Measurements from ENCODE around the gene TYMS. TPM values are rescaled to one million over a fixed set of nuclear protein-coding genes. Genes with fewer than 3 reads are reported as not detected.

Gene TYMS
- total and polyA plus RNA-seq, 9 of the 15 experiments (the other 6 are each of a cell fraction or from before 2014, with no cell fraction given): 69.1 to 409 (median 175) TPM

GRCh38 chr18:657311-658000 lies at the start of gene TYMS (continued):
- TF ChIP-seq RBM22 (IDR thresholded peaks at IDR 0.05; ENCODE audit: low read depth, low read length, poor library complexity, severe bottlenecking) (no peak), STAT5A (IDR thresholded peaks at IDR 0.05; ENCODE audit: borderline replicate concordance, low read length) (no peak), HINFP (tag; conservative IDR thresholded peaks at IDR 0.05; ENCODE audit: low read depth) (no peak), ZBTB2 (IDR thresholded peaks at IDR 0.05) (no peak; the same call in 1 of the 2 replicates), ZNF133 (CRISPR knock-in tag; IDR thresholded peaks at IDR 0.05) (no peak), BRCA1 (IDR thresholded peaks at IDR 0.05) (no peak), BRCA1 (CRISPR knock-in tag; IDR thresholded peaks at IDR 0.05) (no peak), NR2C2 (CRISPR knock-in tag; IDR thresholded peaks at IDR 0.05) (no peak), NR2C2 (tag; IDR thresholded peaks at IDR 0.05) (0 out of 2 replicates have a peak, but pooled peaks have one; percentile 14), HDAC8 (tag; IDR thresholded peaks at IDR 0.05) (no peak), FOXK2 (conservative IDR thresholded peaks at IDR 0.05 in 1 of 2, IDR thresholded peaks at IDR 0.05 in 1 of 2; ENCODE audit: low read depth in 2 of 2) (0 out of 4 replicates have a peak, but pooled peaks of 1 of the 2 experiments have one; percentile 22), RAD51 (IDR thresholded peaks at IDR 0.05; ENCODE audit: borderline replicate concordance, low read depth) (no peak; the same call in 1 of the 2 replicates), HES1 (IDR thresholded peaks at IDR 0.05; ENCODE audit: low read depth) (no peak), ZNF655 (CRISPR knock-in tag; IDR thresholded peaks at IDR 0.05) (no peak), HCFC1 (IDR thresholded peaks at IDR 0.05; ENCODE audit: low read depth, low read length) (0 out of 2 replicates have a peak, but pooled peaks have one; percentile 19), FOXM1 (IDR thresholded peaks at IDR 0.05; ENCODE audit: low read depth) (no peak), FOXM1 (CRISPR knock-in tag; IDR thresholded peaks at IDR 0.05; ENCODE audit: low read depth) (0 out of 2 replicates have a peak, but pooled peaks have one; percentile 84), HSF4 (CRISPR knock-in tag; IDR thresholded peaks at IDR 0.05; ENCODE audit: borderline replicate concordance) (no peak)
